ENCODE results near the gene GNB5. TPM values are rescaled to one million over a fixed set of nuclear protein-coding genes. Genes with fewer than 3 reads are reported as not detected.

GNB5 gene
- polyA plus RNA-seq, 4 donors = 14.9 to 23.4 (median 16.8) TPM

DNA sequence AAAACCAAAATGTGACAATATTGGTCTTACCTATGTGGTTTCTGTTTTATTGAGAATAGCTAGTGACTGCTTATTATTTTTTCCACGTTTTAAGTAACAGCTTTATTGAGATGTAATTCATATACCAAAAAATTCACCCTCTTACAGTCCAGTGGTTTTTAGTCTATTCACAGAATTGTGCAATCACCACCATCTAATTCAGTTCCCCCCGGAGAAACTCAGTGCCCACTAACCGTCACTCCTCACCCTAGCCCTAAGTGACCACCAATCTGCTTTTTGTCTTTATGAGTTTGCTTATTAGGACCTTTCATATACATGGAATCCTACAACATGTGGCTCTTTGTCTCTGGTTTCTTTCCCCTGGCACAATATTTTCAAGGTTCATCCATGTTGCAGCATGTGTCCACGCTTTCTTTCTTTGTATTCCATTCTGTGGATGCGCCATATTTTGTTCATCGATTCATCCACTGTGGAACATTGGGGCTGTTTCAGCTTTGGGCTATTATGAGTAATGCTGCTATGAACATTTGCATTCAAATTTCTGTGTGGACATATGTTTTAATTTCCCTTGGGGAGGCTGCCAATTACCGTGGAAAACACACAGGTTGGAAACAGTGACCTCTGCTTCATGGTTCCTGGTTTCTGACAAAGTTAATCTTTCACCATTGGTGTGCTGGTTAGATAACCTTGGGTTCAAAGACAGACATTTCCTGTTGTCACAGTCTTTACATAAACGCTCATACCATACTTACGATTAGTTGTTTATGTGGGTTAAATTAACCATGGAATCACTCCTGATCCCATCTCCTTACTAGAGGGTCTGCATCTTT, 75.4 kb downstream of the GNB5 start:
- DNase-seq (ENCODE audit: low read depth in 4 of 4, low spot score in 2 of 4) = no peak

DNA sequence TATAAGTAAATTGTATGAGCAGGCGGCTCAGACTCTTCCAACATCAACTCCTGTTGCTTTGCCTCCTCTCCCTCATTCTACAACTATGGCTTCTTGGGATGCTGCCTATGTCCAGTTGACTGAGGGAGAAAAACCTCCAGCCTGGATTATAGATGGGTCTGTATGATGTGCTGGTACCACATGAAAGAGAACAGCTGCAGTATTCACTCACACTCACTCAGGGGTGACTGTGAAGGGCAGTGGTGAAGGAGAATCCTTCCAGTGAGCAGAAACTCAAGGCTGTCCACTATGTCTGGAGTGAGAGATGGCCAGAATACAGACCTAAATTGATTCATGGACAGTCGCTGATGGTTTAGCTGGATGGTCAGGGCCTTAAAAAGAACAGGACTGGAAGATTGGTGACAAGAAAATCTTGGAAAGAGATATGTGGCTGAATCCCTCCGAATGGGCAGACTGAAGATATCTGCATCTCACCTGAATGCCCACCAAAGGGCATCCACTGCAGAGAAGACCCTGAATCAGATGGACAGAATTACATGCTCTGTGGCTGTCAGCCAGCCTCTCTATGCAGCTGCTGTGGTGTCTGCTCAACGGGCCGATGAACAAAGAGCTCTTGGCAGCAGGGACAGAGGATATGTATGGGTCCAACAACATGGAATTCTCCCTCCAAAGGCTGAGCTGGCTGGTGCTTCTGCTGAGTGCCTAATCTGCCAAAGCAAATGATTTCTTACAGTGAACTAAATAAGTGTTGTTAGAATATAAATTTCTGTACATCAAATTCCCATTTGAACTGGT, 76.7 kb downstream of the GNB5 start:
- DNase-seq (ENCODE audit: low read depth in 4 of 4, low spot score in 2 of 4) = no peak

DNA sequence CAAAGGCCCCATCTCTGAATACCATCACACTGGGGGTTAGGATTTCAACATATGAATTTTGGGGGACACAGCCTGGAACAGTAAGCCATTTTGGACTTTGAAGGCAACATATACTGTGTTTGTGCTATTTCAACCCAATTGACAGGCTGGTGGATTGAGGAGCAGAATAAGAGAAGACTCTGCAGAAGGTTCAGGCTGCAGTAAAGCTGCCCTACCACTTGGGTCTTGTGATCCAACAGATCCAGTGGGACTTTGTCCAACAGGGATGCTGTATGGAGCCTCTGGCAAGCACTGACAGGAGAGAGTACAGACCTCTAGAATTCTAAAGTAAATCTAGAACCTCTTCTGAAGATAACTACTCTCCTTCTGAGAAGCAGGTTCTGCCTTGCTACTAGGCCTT, 77.5 kb downstream of the GNB5 start:
- no peak for DNase-seq (ENCODE audit: low read depth in 4 of 4, low spot score in 2 of 4)

DNA sequence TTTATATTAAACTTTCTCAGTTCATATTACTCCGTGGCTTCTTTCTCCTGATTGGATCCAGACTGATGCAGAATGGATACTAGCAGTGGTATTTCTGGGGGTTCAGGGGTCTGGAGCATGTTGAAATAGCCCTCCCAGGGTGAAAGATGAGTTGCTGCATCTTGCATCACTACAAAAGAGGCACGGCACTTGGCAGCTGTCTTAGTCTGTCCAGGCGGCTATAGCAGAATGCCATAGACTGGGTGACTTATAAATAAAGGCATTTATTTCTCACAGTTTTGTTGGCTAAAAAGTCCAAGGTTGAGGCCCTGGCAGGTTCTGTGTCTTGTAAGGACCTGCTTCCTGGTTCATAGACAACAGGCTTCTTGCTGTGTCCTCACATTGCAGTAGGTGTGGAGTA, 78.0 kb downstream of the GNB5 start:
- no peak for DNase-seq (ENCODE audit: low read depth in 4 of 4, low spot score in 2 of 4)

DNA sequence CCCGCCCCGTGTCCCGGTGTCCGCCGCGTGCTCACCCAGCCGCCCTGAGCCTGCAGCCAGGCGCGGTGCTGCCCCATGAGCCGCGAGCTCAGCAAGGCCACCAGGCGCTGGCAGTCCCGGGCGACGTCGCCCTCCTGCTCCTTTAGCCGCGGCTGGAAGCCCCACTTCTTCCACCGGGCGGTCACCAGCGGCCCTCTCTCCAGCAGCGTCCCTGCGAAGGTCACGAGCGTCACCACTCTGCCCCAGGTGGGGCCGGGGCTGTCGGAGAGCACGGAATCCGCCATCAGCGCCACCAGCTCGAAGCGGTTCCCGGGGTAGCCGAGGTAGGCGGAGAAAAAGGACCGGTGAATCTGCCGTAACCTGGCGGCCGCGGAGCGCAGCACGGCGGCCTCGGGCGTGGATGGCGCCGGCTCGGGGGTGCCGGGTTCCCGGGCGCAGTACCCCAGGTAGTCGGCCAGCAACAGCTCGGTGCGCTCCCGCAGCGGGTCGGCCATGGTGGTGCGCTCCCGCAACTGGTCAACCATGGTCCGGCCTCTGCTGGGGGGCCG, 78.9 kb downstream of the GNB5 start:
- DNase-seq (ENCODE audit: low read depth in 4 of 4, low spot score in 2 of 4) = peak in 2 of 4 donors; percentile 34 to 37

DNA sequence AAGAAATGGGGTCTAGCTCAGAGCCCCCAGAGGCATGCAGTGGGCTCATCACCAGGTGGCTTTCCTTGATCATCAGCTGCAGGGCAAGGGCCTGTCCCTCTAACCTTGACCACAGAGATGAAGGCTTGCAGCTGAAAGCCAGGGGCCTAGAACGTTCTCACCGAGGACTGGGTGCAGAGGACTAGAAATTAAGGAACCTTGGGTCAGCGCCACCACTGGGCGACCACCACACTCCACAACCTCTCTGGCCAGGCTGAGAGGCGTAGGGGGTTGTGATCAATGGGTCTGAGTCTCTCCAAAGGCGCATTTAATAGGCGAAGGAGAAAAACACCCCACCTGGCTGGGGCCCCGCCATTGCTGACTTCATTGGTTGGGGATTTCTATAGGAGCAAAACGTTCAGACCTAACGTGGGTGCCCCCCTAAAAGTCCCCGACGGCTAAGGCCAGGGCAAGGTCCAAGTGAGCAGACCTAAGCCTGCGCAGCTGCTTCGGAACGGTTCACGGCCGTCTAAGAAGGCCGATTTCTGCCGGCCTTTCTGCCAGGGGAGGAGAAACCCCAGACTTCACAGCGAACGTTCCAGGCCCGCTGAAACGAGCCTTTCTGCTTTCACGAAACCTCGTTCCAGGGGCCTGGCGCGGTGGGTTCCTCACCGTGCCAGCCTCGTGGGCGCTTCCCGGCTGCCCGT, 79.5 kb downstream of the GNB5 start:
- no peak for DNase-seq (ENCODE audit: low read depth in 4 of 4, low spot score in 2 of 4)

GRCh38 chr15:52109559-52110451, 81.4 kb downstream of the GNB5 start:
- DNase-seq (ENCODE audit: low read depth in 4 of 4, low spot score in 2 of 4) = no peak

DNA sequence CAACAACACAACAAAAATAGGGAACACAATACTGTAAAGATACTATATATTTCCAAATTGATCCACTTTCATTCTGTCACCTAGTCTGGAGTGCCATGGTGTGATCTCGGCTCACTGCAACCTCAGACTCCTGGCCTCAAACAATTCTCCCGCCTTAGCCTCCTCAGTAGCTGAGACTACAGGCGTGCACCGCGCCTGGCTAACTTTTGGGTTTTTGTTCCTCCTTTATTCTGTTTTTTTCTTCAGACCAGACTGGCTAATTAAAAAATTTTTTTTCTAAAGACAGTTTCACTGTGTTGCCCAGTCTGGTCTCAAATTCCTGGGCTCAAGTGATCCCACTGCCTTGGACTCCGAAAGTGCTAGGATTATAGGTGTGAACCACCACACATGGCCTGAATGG, 84.0 kb downstream of the GNB5 start:
- DNase-seq (ENCODE audit: low read depth in 4 of 4, low spot score in 2 of 4) = no peak

DNA sequence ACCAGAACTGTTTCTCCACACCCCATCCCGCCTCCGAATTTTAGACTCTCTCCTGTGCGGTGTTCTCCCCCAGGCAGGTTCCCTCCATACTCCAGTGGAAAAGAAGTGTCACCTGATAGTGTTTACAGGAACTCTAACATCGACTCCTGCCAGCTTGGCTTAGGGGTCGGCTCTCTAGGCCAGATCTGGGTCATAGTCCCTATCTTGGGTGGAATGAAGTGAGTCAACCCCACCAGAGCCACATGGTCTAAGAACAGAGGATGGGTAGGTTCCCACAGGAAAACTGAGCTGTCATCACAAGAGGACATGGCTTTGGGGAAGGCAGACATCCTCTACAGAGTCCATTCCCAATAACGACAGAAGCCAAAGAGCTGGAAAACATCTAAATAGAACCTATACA, 84.6 kb downstream of the GNB5 start:
- DNase-seq (ENCODE audit: low read depth in 4 of 4, low spot score in 2 of 4) = no peak

GRCh38 chr15:52105846-52106245, 85.3 kb downstream of the GNB5 start:
- DNase-seq (ENCODE audit: low read depth in 4 of 4, low spot score in 2 of 4) = no peak

DNA sequence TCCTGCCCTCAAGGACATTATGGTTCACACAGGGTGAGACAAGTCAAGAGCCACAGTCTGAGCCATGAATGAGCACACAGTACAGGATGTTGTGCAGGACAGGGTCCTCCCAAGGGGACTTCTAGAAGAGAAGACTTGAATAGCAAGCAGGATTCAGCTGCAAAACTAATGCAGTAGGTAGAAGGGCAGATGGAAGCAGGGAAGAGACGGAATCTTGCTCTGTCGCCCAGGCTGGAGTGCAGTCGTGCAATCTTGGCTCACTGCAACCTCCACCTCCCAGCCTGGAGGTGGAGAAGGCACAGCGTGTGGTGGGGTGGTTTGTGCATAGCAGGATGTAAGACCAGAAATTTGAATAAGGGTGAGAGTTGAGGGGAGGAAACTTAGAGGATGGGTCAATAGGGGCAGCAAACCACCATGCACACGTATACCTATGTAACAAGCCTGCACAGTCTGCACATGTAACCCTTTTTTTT, 86.6 kb downstream of the GNB5 start:
- no peak for DNase-seq (ENCODE audit: low read depth in 4 of 4, low spot score in 2 of 4)

- no peak for DNase-seq (ENCODE audit: low read depth in 4 of 4, low spot score in 2 of 4)
These were observed 87.7 kb downstream of the GNB5 start for GRCh38 chr15:52103217-52104207.

DNA sequence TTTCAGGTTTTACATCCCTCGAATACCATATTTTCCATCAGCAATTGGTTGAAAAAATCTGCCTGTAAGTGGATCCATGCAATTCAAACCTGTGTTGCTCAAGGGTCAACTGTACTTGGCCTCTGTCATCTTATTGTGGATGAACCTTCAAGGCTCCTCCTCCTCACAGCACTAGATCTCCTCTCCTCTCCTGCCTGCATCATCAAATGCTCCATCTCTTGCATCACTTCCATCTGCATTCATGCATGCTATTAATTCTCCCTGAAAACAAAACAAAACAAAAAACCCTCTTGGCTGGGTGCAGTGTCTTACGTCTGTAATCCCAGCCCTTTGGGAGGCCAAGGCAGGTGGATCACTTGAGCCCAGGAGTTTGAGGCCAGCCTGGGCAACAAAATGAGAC, 88.7 kb downstream of the GNB5 start:
- DNase-seq (ENCODE audit: low read depth in 4 of 4, low spot score in 2 of 4) = no peak

DNA sequence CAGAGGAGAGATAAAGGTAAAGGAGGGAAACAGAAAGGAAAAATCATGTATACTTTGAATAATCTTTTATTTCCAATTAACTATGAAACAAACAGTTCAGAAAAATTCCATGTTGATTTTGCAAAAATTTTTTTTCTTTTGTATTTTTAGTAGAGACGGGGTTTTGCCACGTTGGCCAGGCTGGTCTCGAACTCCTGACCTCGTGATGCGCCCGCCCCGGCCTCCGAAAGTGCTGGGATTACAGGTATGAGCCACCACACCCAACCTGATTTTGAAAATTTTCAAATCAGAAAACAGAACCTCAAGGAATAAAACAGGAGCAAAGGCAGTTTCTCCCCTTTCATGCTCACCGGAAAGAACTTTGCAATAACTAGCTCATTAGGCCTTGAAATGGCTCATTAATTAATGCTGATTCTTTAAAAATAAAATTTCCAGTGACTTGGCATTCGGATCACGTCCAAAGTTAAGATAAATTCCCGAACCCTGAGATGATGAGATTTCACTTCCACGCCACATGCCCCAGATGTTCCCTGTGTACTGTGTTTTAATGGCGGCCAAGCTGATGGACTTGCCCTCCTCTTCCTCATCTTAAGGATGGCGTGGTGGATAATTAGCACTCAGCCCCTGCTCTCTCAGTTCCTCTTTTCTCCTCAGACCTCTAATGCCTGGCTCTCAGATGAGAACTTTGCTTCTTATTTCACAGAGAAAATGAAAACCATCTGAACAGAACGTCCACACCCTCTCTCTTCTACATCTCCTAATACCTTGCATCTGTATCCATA, 89.5 kb downstream of the GNB5 start:
- no peak for DNase-seq (ENCODE audit: low read depth in 4 of 4, low spot score in 2 of 4)

DNA sequence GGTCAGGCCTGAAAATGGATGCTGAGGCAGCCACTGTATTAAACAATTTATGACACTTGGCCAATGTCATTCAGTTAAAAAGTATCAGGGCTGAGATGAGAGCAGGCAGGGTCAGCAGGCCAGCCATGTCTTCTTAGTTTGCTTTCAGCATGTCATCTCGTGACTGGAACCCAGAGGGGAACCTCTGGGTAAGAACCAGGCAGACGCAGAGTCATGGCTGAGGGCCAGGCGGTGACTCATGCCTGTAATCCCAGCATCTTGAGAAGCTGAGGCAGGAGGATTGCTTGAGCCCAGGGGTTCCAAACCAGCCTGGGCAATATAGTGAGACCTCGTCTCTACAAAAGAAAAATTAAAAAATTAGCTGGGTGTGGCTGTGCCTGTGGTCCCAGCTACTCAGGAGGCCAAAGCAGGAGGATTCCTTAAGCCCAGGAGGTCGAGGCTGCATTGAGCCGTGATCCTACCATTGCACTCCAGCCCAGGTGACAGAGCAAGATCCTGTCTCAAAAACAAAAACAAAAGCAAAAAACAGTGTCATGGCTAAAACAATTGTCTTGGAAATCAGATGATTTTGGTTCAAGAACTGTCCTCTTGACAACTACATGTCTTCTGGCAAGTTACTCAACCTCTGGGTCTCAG, 90.3 kb downstream of the GNB5 start:
- no peak for DNase-seq (ENCODE audit: low read depth in 4 of 4, low spot score in 2 of 4)

DNA sequence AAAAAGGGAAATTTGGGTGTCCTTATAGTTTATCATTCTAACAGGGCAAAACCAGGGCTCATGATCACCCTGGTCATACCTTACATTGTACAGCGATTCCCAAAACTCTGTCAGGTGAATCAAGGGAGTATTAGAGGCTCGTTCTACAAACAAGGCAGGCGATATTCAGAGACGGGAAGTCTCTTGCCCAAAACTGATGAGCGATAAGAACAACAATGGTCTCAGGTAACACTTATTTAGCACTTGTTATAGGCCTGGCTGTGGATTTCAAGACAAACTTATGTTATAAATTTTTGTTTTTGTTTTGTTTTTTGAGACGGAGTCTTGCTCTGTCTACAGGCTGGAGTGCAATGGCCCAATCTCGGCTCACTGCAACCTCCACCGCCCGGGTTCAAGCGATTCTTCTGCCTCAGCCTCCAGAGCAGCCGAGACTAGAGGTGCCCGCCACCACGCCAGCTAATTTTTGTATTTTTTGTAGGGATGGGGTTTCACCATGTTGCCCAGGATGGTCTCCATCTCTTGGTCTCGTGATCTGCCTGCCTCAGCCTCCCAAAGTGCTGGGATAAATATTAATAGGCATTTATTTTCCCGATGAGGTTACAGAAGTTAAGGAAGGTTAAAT, 91.4 kb downstream of the GNB5 start:
- no peak for DNase-seq (ENCODE audit: low read depth in 4 of 4, low spot score in 2 of 4)

- no peak for DNase-seq (ENCODE audit: low read depth in 4 of 4, low spot score in 2 of 4)
These were observed 92.9 kb downstream of the GNB5 start for GRCh38 chr15:52098323-52098722.

Data from left renal cortex interstitium (tissue), 4 donors.